Measurements from ENCODE around the gene PRKN.

DNA sequence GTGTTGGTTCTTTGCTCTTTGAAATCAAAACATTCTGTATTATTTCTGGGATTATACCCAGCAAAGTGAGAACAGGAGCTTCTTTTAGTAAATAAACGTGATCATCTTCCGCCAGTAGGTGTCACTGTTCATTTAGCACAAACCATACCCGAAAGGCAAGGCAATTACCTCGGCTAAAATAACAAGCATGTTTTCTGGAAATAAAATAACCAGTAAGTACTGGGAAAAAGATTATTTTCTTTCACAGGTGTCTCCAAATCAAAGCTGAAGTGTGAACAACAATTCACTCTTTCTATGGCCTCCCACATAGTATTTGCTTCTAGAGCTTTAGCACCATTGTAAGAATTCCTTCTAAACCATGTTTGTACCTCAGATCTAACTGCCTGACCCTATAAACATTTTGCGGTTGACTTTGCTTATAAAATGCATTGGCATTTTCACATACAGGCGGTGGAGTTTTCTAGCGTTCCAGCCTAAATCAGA, 1309.1 kb downstream of the PRKN start:
- TF ChIP-seq, protein P1, sequence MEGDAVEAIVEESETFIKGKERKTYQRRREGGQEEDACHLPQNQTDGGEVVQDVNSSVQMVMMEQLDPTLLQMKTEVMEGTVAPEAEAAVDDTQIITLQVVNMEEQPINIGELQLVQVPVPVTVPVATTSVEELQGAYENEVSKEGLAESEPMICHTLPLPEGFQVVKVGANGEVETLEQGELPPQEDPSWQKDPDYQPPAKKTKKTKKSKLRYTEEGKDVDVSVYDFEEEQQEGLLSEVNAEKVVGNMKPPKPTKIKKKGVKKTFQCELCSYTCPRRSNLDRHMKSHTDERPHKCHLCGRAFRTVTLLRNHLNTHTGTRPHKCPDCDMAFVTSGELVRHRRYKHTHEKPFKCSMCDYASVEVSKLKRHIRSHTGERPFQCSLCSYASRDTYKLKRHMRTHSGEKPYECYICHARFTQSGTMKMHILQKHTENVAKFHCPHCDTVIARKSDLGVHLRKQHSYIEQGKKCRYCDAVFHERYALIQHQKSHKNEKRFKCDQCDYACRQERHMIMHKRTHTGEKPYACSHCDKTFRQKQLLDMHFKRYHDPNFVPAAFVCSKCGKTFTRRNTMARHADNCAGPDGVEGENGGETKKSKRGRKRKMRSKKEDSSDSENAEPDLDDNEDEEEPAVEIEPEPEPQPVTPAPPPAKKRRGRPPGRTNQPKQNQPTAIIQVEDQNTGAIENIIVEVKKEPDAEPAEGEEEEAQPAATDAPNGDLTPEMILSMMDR (IDR thresholded peaks at IDR 0.05; ENCODE audit: insufficient read depth, low read length), result peak; percentile 20
- TF ChIP-seq POLR2AphosphoS5 (IDR thresholded peaks at IDR 0.05; ENCODE audit: low read depth), result no peak
